ENCODE measurements around the gene PMP22. TPM values are rescaled to one million over a fixed set of nuclear protein-coding genes. Genes with fewer than 3 reads are reported as not detected.

PMP22 gene
- total RNA-seq, 3 donors from 2014 or later: 16.7 to 149 (median 54.2) TPM

GRCh38 chr17:15269087-15269779, 4.1 kb upstream of the PMP22 start:
- ATAC-seq: no peak
- H3K4me1 ChIP-seq (ENCODE audit: low read depth): peaks cover 14% of the 10 kb centered on the region
- H3K36me3 ChIP-seq (ENCODE audit: low read depth): no peaks in the 10 kb centered on the region
- H3K4me3 ChIP-seq: no peak overlapping the region
- DNase-seq: no peak
- intact Hi-C loops (cut with DNase I, micrococcal nuclease): no loop called here
- no peaks in the 10 kb centered on the region for H3K9me3 ChIP-seq
- no peak for TF ChIP-seq CTCF (IDR thresholded peaks at IDR 0.05)

- H3K4me3 ChIP-seq: no peak overlapping the region
- peaks cover 22% of the 10 kb centered on the region for H3K4me1 ChIP-seq (ENCODE audit: low read depth)
- DNase-seq: no peak
- no peaks in the 10 kb centered on the region for H3K36me3 ChIP-seq (ENCODE audit: low read depth)
- no peak for ATAC-seq
- TF ChIP-seq CTCF (IDR thresholded peaks at IDR 0.05): no peak
- intact Hi-C loops (cut with DNase I, micrococcal nuclease): no loop called here
- no peaks in the 10 kb centered on the region for H3K9me3 ChIP-seq
Observed at GRCh38 chr17:15268461-15268860, 3.3 kb upstream of the PMP22 start.

- peaks cover 22% of the 10 kb centered on the region for H3K4me1 ChIP-seq (ENCODE audit: low read depth)
- no peak for TF ChIP-seq CTCF (IDR thresholded peaks at IDR 0.05)
Observed at GRCh38 chr17:15267996-15268395, 2.9 kb upstream of the PMP22 start.

GRCh38 chr17:15266325-15267125, 1.4 kb upstream of the PMP22 start:
- intact Hi-C loops (cut with DNase I, micrococcal nuclease): no loop called here

More at GRCh38 chr17:15267996-15268395, 2.9 kb upstream of the PMP22 start:
- ATAC-seq (no peak), DNase-seq (no peak)
- intact Hi-C loops (cut with DNase I, micrococcal nuclease): no loop called here
- Histone ChIP-seq H3K4me3 (no peak overlapping the region), H3K36me3 (ENCODE audit: low read depth) (no peaks in the 10 kb centered on the region), H3K9me3 (no peaks in the 10 kb centered on the region)

GRCh38 chr17:15264542-15264941, 584 bp downstream of the PMP22 start:
- TF ChIP-seq CTCF (IDR thresholded peaks at IDR 0.05): no peak
- ATAC-seq (peak; percentile 76), DNase-seq (peak; percentile 84 to 89 (median 88))
- no peaks in the 10 kb centered on the region for H3K9me3 ChIP-seq
- no peak overlapping the region for H3K4me3 ChIP-seq
- H3K36me3 ChIP-seq (ENCODE audit: low read depth): no peaks in the 10 kb centered on the region
- intact Hi-C loops (cut with DNase I, micrococcal nuclease): loop anchor here (5.0 kb wide), 2 partner anchors 193 to 238 kb away; no protein-coding TSS in a partner anchor
- H3K4me1 ChIP-seq (ENCODE audit: low read depth): peaks cover 41% of the 10 kb centered on the region

More at GRCh38 chr17:15266325-15267125, 1.4 kb upstream of the PMP22 start:
- no peaks in the 10 kb centered on the region for H3K36me3 ChIP-seq (ENCODE audit: low read depth)
- peaks cover 27% of the 10 kb centered on the region for H3K4me1 ChIP-seq (ENCODE audit: low read depth)
- H3K4me3 ChIP-seq: no peak overlapping the region
- DNase-seq (no peak), ATAC-seq (no peak)
- TF ChIP-seq CTCF (IDR thresholded peaks at IDR 0.05): no peak
- H3K9me3 ChIP-seq: no peaks in the 10 kb centered on the region
